IPS DF 6.9 (cell line): ENCODE results near the gene SLC29A1.

Experiments
- DNase-seq: peaks from one replicate; pipeline ENCODE4 v3.0.0-alpha.2; 2013; ENCODE audit warnings: low read depth, low spot score
- H3K27ac ChIP-seq: one replicate; pipeline ENCODE4 v1.5.1; 2013; ENCODE audit warnings: low read length, control low read depth
- H3K27me3 ChIP-seq: 2 replicates; pipeline ENCODE4 v1.6.1; 2013; ENCODE audit warnings: mild to moderate bottlenecking, low read length; ENCODE audit not compliant: control insufficient read depth, insufficient read depth
- H3K36me3 ChIP-seq: 2 replicates; pipeline ENCODE4 v1.6.1; 2013; ENCODE audit warnings: low read length; ENCODE audit not compliant: control insufficient read depth, insufficient read depth
- H3K4me1 ChIP-seq: 2 replicates; pipeline ENCODE4 v1.6.1; 2013; ENCODE audit warnings: low read length; ENCODE audit not compliant: control insufficient read depth, insufficient read depth
- H3K4me3 ChIP-seq: 2 replicates; pipeline ENCODE4 v1.5.1; 2013; ENCODE audit warnings: mild to moderate bottlenecking, low read length
- H3K9me3 ChIP-seq: 2 replicates; pipeline ENCODE4 v1.6.1; 2013; ENCODE audit warnings: low read length, inconsistent platforms; ENCODE audit not compliant: control insufficient read depth, insufficient read depth
- WGBS: extraction: QIAGEN DNeasy Blood & Tissue Kit; methylation state at CpG from one replicate; pipeline ENCODE4 v1.1.7; 2013; ENCODE audit warnings: mixed read lengths, missing lambda C conversion rate; ENCODE audit not compliant: insufficient read length, insufficient coverage; 5-methylcytosine and 5-hydroxymethylcytosine counted together

The SLC29A1 gene

GRCh38 chr6:44237021-44237812 is 13.8 kb downstream of the SLC29A1 start:
- Histone ChIP-seq H3K4me3 (peak overlapping the region; percentile 43; the same call in 1 of the 2 replicates), H3K36me3 (peaks cover 12% of the 10 kb centered on the region), H3K4me1 (peaks cover 9% of the 10 kb centered on the region), H3K27me3 (no peaks in the 10 kb centered on the region), H3K9me3 (no peaks in the 10 kb centered on the region), H3K27ac (no peak overlapping the region)
- no peak for DNase-seq
- no CpG with 5 or more reads among the region's 22 CpGs for WGBS

- WGBS: no CpG with 5 or more reads among the region's 42 CpGs
- DNase-seq: no peak
- H3K4me3 ChIP-seq: peak overlapping the region; percentile 43; the same call in 1 of the 2 replicates
- no peaks in the 10 kb centered on the region for H3K27me3 ChIP-seq
- H3K9me3 ChIP-seq: no peaks in the 10 kb centered on the region
- H3K27ac ChIP-seq: no peak overlapping the region
- H3K36me3 ChIP-seq: peaks cover 7% of the 10 kb centered on the region
- peaks cover 9% of the 10 kb centered on the region for H3K4me1 ChIP-seq
These were observed 14.5 kb downstream of the SLC29A1 start for GRCh38 chr6:44237813-44238433.

- DNase-seq: no peak
- H3K4me3 ChIP-seq: no peak overlapping the region
- WGBS: no CpG with 5 or more reads among the region's 7 CpGs
- peaks cover 9% of the 10 kb centered on the region for H3K4me1 ChIP-seq
- no peaks in the 10 kb centered on the region for H3K9me3 ChIP-seq
- H3K27ac ChIP-seq: no peak overlapping the region
- H3K36me3 ChIP-seq: no peaks in the 10 kb centered on the region
- H3K27me3 ChIP-seq: no peaks in the 10 kb centered on the region
These were observed 15.4 kb downstream of the SLC29A1 start for GRCh38 chr6:44238687-44239350.

- H3K9me3 ChIP-seq: no peaks in the 10 kb centered on the region
- no peak for DNase-seq
- H3K27me3 ChIP-seq: no peaks in the 10 kb centered on the region
- no peak overlapping the region for H3K4me3 ChIP-seq
- WGBS: no CpG with 5 or more reads among the region's 7 CpGs
- H3K4me1 ChIP-seq: no peaks in the 10 kb centered on the region; the same call in 1 of the 2 replicates
- H3K36me3 ChIP-seq: no peaks in the 10 kb centered on the region
- no peak overlapping the region for H3K27ac ChIP-seq
These were observed 19.9 kb downstream of the SLC29A1 start for GRCh38 chr6:44243345-44243744.

GRCh38 chr6:44245391-44245911 is 22.1 kb downstream of the SLC29A1 start:
- Histone ChIP-seq H3K4me3 (peak overlapping the region; percentile 32; the same call in 1 of the 2 replicates), H3K4me1 (no peaks in the 10 kb centered on the region; the same call in 1 of the 2 replicates), H3K27ac (no peak overlapping the region), H3K27me3 (no peaks in the 10 kb centered on the region), H3K36me3 (peaks cover 18% of the 10 kb centered on the region; the same call in 1 of the 2 replicates), H3K9me3 (no peaks in the 10 kb centered on the region)
- no CpG with 5 or more reads among the region's 12 CpGs for WGBS
- DNase-seq: no peak

- no peaks in the 10 kb centered on the region; the same call in 1 of the 2 replicates for H3K4me1 ChIP-seq
- no peak overlapping the region for H3K27ac ChIP-seq
- H3K4me3 ChIP-seq: peak overlapping the region; percentile 79; the same call in 1 of the 2 replicates
- WGBS: no CpG with 5 or more reads among the region's 62 CpGs
- no peak for DNase-seq
- no peaks in the 10 kb centered on the region for H3K27me3 ChIP-seq
- H3K9me3 ChIP-seq: no peaks in the 10 kb centered on the region
- peaks cover 24% of the 10 kb centered on the region; the same call in 1 of the 2 replicates for H3K36me3 ChIP-seq
These were observed 22.7 kb downstream of the SLC29A1 start for GRCh38 chr6:44245912-44246662.

- no CpG with 5 or more reads among the region's 34 CpGs for WGBS
- H3K4me1 ChIP-seq: no peaks in the 10 kb centered on the region; the same call in 1 of the 2 replicates
- DNase-seq: peak; percentile 90
- H3K27ac ChIP-seq: no peak within 1 kb of the TSS
- no peaks in the 10 kb centered on the region for H3K9me3 ChIP-seq
- H3K27me3 ChIP-seq: no peaks in the 10 kb centered on the region
- peak within 1 kb of the TSS; percentile 79 for H3K4me3 ChIP-seq
- peaks cover 29% of the 10 kb centered on the region for H3K36me3 ChIP-seq
These were observed 23.4 kb downstream of the SLC29A1 start, which contains the start of gene HSP90AB1 for GRCh38 chr6:44246663-44247337. Gene HSP90AB1, plus strand, starts transcription at chr6:44247101. Its CDS starts 1,529 bp downstream, at chr6:44248630.

GRCh38 chr6:44247338-44248302 is 24.2 kb downstream of the SLC29A1 start:
- DNase-seq: no peak
- H3K4me3 ChIP-seq: peak overlapping the region; percentile 79
- H3K36me3 ChIP-seq: peaks cover 33% of the 10 kb centered on the region
- no peak overlapping the region for H3K27ac ChIP-seq
- no CpG with 5 or more reads among the region's 52 CpGs for WGBS
- no peaks in the 10 kb centered on the region for H3K9me3 ChIP-seq
- no peaks in the 10 kb centered on the region; the same call in 1 of the 2 replicates for H3K4me1 ChIP-seq
- no peaks in the 10 kb centered on the region for H3K27me3 ChIP-seq
